K562 (cell line): Measurements from ENCODE around the gene FYB1. TPM values are rescaled to one million over a fixed set of nuclear protein-coding genes. Genes with fewer than 3 reads are reported as not detected.

Source experiments
- ARNT ChIP-seq, 2 experiments: fragments of 450-650 bp; IDR thresholded peaks; 2 replicates each; pipeline ENCODE4 v1.6.1; 2016; ENCODE audit warnings: mild to moderate bottlenecking in 1 of 2
- BCL6 ChIP-seq: fragments of 250-450 bp; sonication (Bioruptor Pico); IDR thresholded peaks from 2 replicates; pipeline ENCODE4 v1.4.0; 2020
- C11orf30 ChIP-seq: fragments of 450-650 bp; IDR thresholded peaks from 2 replicates; pipeline ENCODE4 v1.6.1; 2016; ENCODE audit warnings: low read depth, mild to moderate bottlenecking
- CHD1 ChIP-seq: fragments of 200-600 bp; sonication (generic); IDR thresholded peaks from one replicate; pipeline ENCODE4 v1.6.1; 2012; ENCODE audit warnings: mild to moderate bottlenecking, moderate library complexity, low read length, inconsistent platforms
- ERF ChIP-seq: fragments of 450-650 bp; formaldehyde crosslinking; IDR thresholded peaks from 2 replicates; pipeline ENCODE4 v1.4.0; 2020; ENCODE audit warnings: mild to moderate bottlenecking, mixed read lengths
- EZH2 ChIP-seq: IDR thresholded peaks from 2 replicates; pipeline ENCODE4 v1.6.1; 2012; ENCODE audit warnings: low read depth, mild to moderate bottlenecking, inconsistent platforms, low read length, borderline replicate concordance
- GATAD2A ChIP-seq: fragments of 450-650 bp; IDR thresholded peaks from 2 replicates; pipeline ENCODE4 v1.6.1; 2017
- GMEB1 ChIP-seq: fragments of 250-450 bp; sonication (Bioruptor Pico); IDR thresholded peaks from 2 replicates; pipeline ENCODE4 v1.4.0; 2020; ENCODE audit warnings: mild to moderate bottlenecking
- HMBOX1 ChIP-seq: sonication (generic); IDR thresholded peaks from 2 replicates; pipeline ENCODE4 v1.6.1; 2016
- LEF1 ChIP-seq: fragments of 450-650 bp; IDR thresholded peaks from 2 replicates; pipeline ENCODE4 v1.6.1; 2016; ENCODE audit warnings: mild to moderate bottlenecking
- MCM5 ChIP-seq: fragments of 450-650 bp; IDR thresholded peaks from 2 replicates; pipeline ENCODE4 v1.6.1; 2016; ENCODE audit warnings: low read depth
- MEF2D ChIP-seq: conservative IDR thresholded peaks from 2 replicates; pipeline ENCODE4 v1.6.1; 2016; ENCODE audit warnings: low read depth, missing genetic modification characterization, missing compliant biosample characterization
- NBN ChIP-seq: fragments of 450-650 bp; IDR thresholded peaks from 2 replicates; pipeline ENCODE4 v1.6.1; 2016; ENCODE audit warnings: low read depth, mild to moderate bottlenecking
- POLR2AphosphoS2 ChIP-seq: IDR thresholded peaks from 2 replicates; pipeline ENCODE4 v1.6.1; 2012; ENCODE audit warnings: low read length, improper control_type of control experiment
- POLR2B ChIP-seq: fragments of 450-650 bp; IDR thresholded peaks from 2 replicates; pipeline ENCODE4 v1.6.1; 2018; ENCODE audit warnings: low read depth; ENCODE audit not compliant: partially characterized antibody
- RAD51 ChIP-seq: fragments of 450-650 bp; IDR thresholded peaks from 2 replicates; pipeline ENCODE4 v1.7.1; 2016; ENCODE audit warnings: low read depth, mild to moderate bottlenecking, borderline replicate concordance
- RBM17 ChIP-seq: fragments of 200-400 bp; formaldehyde crosslinking; IDR thresholded peaks from 2 replicates; pipeline ENCODE4 v1.6.1; 2017; ENCODE audit warnings: low read depth, mild to moderate bottlenecking, low read length, borderline replicate concordance
- RNF2 ChIP-seq: sonication (generic); IDR thresholded peaks from 2 replicates; pipeline ENCODE4 v1.6.1; 2016
- TFE3 ChIP-seq: fragments of 450-650 bp; formaldehyde crosslinking; IDR thresholded peaks from 2 replicates; pipeline ENCODE4 v1.4.0; 2020; ENCODE audit warnings: mild to moderate bottlenecking, mixed read lengths
- ZBTB12 ChIP-seq: fragments of 250-450 bp; sonication (Bioruptor Pico); IDR thresholded peaks from 2 replicates; pipeline ENCODE4 v1.4.0; 2020
- ZNF146 ChIP-seq: IDR thresholded peaks from one replicate; pipeline ENCODE4 v1.6.1; 2018; ENCODE audit warnings: missing compliant biosample characterization; ENCODE audit not compliant: unreplicated experiment
- ZNF263 ChIP-seq: sonication (generic); formaldehyde crosslinking; IDR thresholded peaks from 2 replicates; pipeline ENCODE4 v1.8.0; 2022; ENCODE audit warnings: mild to moderate bottlenecking, missing genetic modification reagents, borderline replicate concordance
- ZNF282 ChIP-seq: sonication (generic); formaldehyde crosslinking; IDR thresholded peaks from 2 replicates; pipeline ENCODE4 v1.8.1; 2023; ENCODE audit warnings: missing genetic modification reagents
- ZNF436 ChIP-seq: fragments of 250-450, 450-650 bp; sonication (Bioruptor Pico); formaldehyde crosslinking; IDR thresholded peaks from 2 replicates; pipeline ENCODE4 v1.7.0; 2020; ENCODE audit warnings: mild to moderate bottlenecking
- ZNF561 ChIP-seq: fragments of 450-650 bp; formaldehyde crosslinking; conservative IDR thresholded peaks from 2 replicates; pipeline ENCODE4 v1.4.0; 2020; ENCODE audit warnings: mild to moderate bottlenecking, moderate library complexity
- ZNF785 ChIP-seq: fragments of 250-450 bp; sonication (Bioruptor Pico); IDR thresholded peaks from 2 replicates; pipeline ENCODE4 v1.4.0; 2020; ENCODE audit warnings: mild to moderate bottlenecking
- polyA plus RNA-seq, 8 experiments: library from polyadenylated mRNA; depleted of rRNA in 4 of 8; stranded (reverse) in 5 of 8; unstranded in 3 of 8; fragments of >200 nt; fragmentation: Nextera tagmentation in 2 of 8; fragmentation: Illumina TruSeq in 1 of 8; extraction: Ambion mirVana in 2 of 8; extraction: Trizol in 1 of 8; gene quantifications; 2 replicates each; pipeline versions ENCODE4 v1.2.1 to v1.2.3, GENCODE V29; 2011 to 2014; ENCODE audit warnings: inconsistent platforms in 1 of 8, missing spikeins in 1 of 8
- total RNA-seq, 7 experiments: library from RNA; depleted of rRNA in 6 of 7; stranded (reverse); fragments of >200 nt in 6 of 7; fragmentation: Illumina TruSeq in 2 of 7; extraction: Trizol in 2 of 7; gene quantifications; 2 replicates each; pipeline versions ENCODE4 v1.2.1 to v1.2.3, GENCODE V29; 2011 to 2021; ENCODE audit warnings: low replicate concordance in 1 of 7
- TF ChIP-seq, protein P1 (sequence below): sonication (generic); formaldehyde crosslinking; IDR thresholded peaks from 2 replicates; pipeline ENCODE4 v1.8.0; 2022; ENCODE audit warnings: missing genetic modification reagents, mild to moderate bottlenecking, borderline replicate concordance

Gene FYB1
- total and polyA plus RNA-seq, 9 of the 15 experiments (the other 6 are each of a cell fraction or from before 2014, with no cell fraction given): 4.7 to 31.5 (median 9.7) TPM

GRCh38 chr5:39117401-39117800 lies 102.0 kb downstream of the FYB1 start (continued):
- TF ChIP-seq ZNF282 (CRISPR knock-in tag) (no peak), ZNF785 (CRISPR knock-in tag) (no peak), ZBTB12 (CRISPR knock-in tag) (no peak), ERF (CRISPR knock-in tag) (no peak), HMBOX1 (no peak), ZNF146 (CRISPR knock-in tag) (no peak), ZNF561 (no peak), GMEB1 (CRISPR knock-in tag) (no peak), ARNT (IDR thresholded peaks at IDR 0.05) (peak; percentile 46 to 79; a peak in 2 of 4 replicates), RNF2 (peak; percentile 45; the same call in 1 of the 2 replicates), TFE3 (CRISPR knock-in tag) (no peak), MCM5 (no peak), MEF2D (tag) (no peak; the same call in 1 of the 2 replicates), POLR2B (no peak), CHD1 (no peak), ZNF263 (CRISPR knock-in tag) (no peak), RBM17 (no peak), BCL6 (no peak), RAD51 (no peak), C11orf30 (no peak), POLR2AphosphoS2 (no peak), LEF1 (peak; percentile 81; the same call in 1 of the 2 replicates), ZNF436 (CRISPR knock-in tag) (no peak), NBN (no peak), GATAD2A (no peak; the same call in 1 of the 2 replicates), EZH2 (no peak)
- TF ChIP-seq, protein P1, sequence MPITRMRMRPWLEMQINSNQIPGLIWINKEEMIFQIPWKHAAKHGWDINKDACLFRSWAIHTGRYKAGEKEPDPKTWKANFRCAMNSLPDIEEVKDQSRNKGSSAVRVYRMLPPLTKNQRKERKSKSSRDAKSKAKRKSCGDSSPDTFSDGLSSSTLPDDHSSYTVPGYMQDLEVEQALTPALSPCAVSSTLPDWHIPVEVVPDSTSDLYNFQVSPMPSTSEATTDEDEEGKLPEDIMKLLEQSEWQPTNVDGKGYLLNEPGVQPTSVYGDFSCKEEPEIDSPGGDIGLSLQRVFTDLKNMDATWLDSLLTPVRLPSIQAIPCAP (CRISPR knock-in tag): no peak
